ENCODE results near the gene DEFB129. TPM values are rescaled to one million over a fixed set of nuclear protein-coding genes. Genes with fewer than 3 reads are reported as not detected.
"Not testable (repeated sequence)": the region's sequence is repeated elsewhere in the genome, so short reads cannot be mapped to it uniquely, and the experiment has no call there.

Gene DEFB129
- polyA plus RNA-seq, 12 donors, result not detected

DNA sequence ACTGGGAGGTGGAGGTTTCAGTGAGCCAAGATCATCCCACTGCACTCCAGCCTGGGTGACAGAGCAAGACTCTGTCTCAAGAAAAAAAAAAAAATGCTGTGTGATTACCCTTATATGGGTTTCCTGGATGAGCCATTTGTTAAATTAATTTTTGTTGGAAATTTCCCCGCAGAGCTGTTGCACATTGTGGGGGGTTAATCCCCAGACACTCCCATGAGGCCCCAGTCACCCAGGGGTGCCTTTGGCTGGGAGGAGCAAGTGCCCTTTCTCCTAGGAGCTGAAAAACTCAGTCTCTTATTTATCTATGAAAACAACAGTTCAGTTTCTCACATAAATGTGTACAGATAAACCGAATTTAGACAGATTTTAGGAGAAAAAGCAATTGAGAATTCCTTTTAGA lies 25.7 kb downstream of the DEFB129 start:
- no peak for DNase-seq

DNA sequence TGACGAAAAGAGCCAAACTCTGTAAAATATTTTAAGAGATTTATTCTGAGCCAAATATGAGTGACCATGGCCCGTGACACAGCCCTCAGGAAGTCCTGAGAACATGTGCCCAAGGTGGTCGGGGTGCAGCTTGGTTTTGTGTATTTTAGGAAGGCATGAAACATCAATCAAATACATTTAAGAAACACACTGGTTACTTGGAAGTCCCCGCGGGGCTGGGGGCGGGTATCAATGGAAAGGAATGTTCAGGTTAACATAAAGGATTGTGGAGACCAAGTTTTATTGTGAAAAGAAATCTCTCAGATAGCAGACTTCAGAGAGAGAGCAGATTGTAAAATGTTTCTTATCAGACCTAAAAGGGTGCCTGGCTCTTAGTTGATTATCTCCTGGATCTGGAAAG lies 26.4 kb downstream of the DEFB129 start:
- DNase-seq, result not testable (repeated sequence)

DNA sequence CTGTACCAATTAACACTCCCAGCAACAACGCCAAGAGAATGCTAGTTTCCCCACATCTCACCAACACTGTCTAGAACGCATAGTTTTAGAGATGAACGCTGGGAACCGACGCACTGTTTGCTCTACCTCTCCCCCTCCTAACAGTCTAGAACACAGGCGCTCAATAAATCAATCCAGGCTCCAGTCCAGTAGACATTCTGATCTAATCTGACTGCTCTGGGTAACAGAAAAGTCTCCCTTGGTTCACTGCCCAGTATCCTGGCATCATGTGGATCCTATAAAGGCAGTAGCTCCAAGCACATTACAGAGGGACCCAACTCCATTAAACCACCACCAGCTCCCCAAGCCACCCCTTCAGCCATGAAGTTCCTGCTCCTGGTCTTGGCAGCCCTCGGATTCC lies 30.4 kb downstream of the DEFB129 start, which contains the start of gene DEFB132:
Gene DEFB132, plus strand, starts transcription at position 306 of the 400 bp plus-strand sequence. Its CDS starts 55 bp downstream, at position 361.
- no peak for DNase-seq

DNA sequence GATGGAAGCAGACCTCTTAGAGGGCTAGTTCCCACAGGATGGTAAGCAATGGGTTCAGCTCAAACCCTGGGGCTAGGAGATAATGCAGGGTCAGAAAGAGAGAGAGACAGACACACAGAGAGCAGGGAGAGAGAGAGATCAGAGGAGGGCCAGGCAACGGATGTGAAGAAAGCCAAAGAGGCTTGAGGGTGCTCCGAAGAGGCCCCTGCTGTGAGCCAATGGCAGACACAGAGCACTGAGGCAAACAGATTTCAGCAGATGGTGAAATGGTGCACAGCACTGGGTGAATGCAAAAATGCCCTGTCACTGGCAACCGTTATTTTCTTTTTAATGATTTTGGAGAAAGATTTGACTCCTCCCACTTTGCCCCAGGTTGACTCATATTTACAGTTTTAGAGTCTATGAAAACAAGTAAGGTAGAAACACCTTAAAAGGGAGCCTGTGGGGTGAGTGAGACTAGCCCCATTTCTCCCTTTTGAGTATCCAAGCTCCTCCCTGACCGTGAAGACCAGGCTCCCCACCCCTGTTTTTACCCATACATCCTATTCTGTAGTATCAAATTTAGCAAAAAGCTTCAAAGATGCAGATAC lies 31.3 kb downstream of the DEFB129 start:
- DNase-seq, result no peak

DNA sequence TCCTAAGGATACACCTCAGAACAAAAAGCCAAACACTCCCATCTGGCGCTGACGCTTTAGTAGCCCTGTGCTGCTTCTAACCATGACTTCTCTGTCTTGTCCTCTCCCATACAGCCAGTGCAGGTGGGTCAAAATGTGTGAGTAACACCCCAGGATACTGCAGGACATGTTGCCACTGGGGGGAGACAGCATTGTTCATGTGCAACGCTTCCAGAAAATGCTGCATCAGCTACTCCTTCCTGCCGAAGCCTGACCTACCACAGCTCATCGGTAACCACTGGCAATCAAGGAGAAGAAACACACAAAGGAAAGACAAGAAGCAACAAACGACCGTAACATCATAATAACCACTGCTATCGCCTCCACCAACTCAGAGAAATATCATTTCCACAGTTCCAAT lies 31.9 kb downstream of the DEFB129 start:
- DNase-seq, result no peak

DNA sequence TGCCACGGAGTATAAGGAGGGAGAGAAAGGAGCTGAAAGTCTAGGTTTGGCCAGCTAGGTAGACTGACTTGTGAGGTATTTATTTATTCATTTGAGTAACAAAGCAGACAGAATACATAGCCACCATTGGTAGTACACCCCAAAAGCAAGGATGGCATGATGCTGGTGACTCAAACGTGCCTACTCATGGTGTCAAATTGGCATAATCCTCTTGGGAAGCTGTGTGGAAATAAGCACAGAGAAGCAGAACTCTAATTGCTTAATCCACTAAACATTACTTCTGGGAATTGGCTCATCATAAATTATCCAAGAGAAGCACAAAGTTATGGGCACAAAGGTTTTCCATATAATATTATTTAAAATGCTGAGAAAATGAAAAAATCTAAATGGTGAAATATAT lies 32.9 kb downstream of the DEFB129 start:
- DNase-seq, result no peak

DNA sequence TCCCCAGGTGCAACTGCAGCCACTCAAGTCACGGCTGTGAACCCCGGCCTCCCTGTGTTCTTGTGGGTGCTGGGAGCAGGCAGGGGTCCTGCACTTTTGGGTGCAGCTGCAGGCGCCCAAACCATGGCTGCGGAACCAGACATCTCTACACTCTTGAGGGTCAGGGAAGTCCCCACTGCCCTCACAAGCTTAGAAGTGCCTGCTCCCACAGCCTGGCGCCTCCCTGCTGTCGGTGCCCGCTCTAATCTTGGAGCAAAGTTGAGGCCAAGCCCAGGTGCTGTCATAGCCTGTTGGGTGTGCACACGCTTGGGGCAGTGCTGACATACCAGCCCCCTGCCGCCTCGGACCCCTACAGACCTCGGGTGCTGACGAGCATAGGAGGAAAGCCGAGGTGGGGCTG lies 36.6 kb downstream of the DEFB129 start:
- no peak for DNase-seq

DNA sequence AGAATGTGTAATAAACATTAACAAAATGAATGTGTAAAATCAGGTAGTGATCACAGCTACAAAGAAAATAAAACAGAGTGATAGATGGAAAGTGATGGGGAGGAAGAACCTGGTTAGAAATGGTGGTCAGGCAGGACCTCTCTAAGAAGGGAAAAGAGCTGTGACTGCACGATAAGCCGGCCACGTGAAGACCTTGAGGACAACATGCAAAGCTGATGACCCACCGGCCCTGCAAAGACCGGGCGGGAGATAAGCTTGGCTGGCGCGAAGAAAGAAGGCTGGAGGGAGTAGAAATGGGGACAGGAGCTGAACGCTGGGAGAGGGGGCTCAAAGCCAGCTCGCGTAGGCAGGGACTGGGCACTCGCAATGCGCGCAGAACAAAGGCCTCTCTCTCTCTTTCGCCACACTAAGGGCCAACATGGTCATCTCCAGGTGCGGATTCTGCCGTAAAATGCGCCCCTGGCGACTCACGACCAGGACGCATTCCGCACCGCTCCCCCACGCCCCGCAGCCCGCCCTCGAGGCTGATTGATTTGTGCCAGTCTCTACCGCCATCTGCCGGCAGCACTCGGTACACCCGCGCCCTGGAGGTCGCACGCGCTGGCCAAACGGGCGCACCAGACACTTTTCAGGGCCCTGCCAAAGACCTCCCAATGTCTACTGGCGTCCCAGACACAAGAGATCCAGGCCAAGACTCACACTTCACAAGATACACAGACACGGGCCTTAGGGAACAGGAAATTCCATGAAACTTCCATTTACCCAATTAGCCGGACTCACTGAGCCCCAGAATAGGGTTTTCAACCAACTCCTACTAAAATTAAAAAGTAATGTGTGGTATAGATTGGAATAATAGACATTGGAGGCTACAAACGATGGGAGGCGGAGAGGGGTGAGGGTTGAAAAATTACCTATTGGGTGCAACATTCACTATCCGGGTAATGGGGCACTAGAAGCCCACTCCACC lies 39.8 kb downstream of the DEFB129 start:
- peak; percentile 86 for DNase-seq

DNA sequence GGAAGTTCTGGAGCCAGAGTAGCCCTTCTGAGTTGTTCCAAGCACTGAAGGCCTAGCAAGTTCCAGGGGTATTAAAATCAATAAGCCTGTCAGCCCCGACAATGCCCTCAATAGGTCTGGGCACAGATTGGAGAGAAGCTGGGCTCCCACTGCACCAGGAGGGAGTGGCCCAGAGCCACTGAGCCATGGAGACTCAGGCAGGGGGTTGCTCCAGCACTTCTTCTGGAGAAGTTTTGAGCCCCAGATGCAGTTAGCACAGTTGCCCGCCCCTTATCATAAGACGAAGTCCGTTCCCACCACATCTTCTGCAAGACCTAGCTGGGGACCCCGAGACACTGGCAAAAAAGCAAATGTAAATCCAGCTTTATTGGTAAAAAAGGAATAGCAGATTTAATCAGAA lies 43.5 kb downstream of the DEFB129 start:
- DNase-seq, result no peak

DNA sequence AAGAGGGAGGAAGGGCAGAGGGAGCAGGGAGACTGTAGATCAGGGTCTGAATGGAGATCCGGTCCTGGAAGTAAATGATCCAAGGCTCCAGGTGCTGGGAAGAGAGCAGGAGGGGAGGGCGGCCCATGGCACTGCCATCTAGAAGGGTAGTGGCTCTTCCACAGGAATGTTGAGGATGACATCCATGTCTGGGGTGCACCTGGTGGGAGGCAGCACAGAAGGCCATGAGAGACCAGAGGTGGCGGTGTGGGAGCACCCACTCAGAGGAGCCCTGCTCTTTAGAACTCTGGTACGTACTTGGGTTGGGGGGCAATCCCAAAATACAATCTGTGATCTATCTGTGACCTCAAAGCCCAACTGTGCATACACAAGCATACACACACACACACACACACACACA lies 44.0 kb downstream of the DEFB129 start:
- no peak for DNase-seq

DNA sequence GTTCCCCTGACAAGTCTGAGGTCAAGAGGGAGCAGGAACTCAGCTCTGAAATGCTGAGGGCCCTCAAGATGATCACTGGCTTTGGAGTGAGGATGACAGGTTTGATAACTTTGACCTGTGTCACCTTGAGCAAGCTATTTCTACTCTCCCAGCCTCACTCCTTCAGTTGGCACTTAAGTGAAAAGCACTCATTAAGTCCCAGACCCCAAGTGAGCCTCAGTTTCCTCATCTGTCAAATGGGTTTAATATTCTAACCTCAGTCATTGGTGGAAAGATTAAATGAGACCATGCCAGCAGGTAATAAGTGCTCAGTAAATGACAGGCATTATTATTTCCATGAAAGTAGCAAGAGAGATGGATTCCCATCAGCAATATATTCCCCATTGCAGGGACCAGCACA lies 44.5 kb downstream of the DEFB129 start:
- DNase-seq, result no peak

DNA sequence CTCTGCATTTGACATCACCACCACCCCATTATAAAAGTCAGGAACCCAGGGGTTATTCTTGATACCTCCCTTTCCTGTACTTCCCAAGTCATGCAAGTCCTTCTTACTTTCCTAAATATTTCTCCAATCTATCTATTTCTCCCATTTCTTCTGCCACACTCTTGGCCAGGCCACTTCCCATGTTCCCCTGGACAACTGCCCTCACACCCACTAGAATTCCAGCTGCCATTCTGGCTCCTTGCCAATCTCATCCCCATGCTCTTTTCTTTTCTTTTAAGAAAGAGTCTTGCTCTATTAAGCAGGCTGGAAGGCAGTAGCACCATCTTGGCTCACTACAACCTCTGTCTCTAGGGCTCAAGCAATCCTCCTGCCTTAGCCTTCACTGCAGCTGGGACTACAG lies 45.7 kb downstream of the DEFB129 start:
- DNase-seq, result no peak

DNA sequence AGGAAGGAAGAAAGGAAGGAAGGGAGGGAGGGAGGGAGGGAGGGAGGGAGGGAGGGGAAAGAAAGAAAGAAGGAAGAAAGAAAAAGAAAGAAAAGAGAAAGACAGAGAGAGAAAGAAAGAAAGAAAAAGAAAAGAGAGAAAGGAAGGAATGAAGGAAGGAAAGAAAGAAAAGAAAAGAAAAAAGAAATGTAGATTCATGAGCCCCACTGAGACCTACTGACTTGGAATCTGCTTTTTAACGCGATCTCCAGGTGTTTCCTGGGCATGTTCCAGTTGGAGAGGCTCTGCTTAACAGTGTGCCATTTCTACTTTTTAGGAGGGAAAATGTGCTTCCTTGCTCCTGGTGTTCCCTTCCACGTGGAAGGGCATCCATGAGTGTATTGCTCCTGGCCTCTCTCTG lies 46.8 kb downstream of the DEFB129 start:
- DNase-seq, result no peak

DNA sequence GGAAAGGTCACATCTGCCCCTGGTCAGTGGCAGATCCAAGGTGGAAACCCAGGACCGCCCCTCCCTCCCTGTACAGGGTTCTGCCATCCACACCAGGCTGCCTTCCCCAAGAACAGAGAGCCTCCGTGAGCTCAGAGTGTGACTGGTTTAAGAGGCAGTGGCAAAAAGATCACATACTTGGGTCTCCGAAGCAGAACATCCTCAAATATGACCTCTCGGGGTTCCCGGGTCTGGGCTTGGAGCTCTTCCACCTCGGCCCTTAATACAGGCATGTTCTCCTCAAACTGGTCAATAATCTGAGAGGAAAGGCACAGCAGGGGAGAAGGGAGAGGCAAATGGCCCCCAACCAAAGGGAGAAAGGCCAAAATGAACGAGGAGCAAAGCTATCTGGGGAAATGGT lies 48.7 kb downstream of the DEFB129 start:
- DNase-seq, result no peak

DNA sequence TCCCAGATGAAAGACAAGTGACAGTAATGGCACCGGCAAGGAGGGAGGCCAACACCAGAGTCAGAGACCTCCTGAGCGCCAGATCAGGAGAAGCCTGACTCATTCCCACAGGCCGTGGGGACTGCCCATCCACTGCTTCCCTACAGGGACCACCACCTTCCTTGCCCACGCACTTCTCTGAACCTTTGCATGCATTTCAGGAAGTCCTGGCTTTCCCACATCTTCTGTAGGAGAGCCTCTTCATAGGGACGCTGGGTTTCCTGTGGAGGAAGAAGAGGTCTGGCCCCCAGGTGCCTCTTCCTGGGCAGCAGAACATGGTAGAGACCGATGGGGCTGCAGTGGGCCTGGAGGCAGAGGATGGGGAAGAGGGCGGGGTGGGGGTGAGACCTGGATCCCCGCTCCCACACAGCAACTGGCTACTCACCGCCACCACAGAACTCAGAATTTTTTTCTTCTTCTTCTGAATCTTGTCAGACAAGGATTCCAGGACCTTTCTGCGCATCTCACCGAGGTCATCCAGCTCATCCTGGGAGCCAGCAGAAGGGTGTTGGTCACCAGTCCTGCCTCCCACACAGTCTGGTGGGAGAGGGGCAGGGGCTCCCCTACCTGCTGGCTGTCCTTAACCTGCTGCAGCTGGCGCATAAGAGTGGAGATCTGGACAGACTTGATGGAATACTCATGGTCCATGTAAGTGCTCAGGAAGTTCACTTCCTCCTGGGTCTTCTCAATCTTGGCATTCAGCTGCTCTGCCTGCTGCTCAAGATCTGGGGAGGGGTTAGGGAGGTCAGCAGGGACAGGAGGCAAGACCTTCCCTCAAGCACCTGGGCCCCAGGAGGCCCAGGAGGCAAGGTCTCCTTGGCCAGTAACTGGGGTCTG lies 49.8 kb downstream of the DEFB129 start:
- no peak for DNase-seq

DNA sequence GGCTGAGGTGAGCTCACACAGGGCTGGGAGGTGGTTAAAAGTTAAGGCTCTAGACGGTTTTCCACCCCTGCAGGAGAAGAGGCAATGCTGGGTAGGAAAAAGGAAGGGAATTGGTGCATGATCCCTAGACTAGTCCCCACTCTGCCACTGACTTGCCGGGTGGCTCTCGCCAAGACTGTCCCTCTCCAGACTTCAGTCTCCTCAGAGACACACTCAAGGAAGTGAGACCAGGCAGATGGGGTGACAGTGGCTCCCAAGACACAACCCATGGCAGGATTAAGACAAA lies 50.4 kb downstream of the DEFB129 start:
- no peak for DNase-seq

DNA sequence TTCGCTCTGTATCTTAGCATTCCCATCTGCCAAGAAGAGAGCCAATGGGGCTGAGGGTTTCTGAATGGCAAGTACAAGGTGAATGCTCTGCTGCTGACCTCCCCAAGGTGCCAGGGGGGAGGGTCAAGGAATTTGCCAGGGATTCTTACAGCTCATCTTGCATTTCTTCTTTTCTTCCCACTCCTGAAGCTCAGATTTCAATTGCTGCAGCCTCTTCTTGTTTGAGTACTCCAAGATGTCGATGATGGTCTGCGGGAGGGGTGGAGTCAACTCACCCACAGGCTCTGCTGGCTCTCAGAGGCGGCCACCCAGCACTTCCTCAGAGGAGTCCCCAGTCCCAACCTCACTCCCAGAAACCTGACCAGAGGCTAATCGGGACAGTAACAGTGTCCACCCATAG lies 51.1 kb downstream of the DEFB129 start:
- no peak for DNase-seq

DNA sequence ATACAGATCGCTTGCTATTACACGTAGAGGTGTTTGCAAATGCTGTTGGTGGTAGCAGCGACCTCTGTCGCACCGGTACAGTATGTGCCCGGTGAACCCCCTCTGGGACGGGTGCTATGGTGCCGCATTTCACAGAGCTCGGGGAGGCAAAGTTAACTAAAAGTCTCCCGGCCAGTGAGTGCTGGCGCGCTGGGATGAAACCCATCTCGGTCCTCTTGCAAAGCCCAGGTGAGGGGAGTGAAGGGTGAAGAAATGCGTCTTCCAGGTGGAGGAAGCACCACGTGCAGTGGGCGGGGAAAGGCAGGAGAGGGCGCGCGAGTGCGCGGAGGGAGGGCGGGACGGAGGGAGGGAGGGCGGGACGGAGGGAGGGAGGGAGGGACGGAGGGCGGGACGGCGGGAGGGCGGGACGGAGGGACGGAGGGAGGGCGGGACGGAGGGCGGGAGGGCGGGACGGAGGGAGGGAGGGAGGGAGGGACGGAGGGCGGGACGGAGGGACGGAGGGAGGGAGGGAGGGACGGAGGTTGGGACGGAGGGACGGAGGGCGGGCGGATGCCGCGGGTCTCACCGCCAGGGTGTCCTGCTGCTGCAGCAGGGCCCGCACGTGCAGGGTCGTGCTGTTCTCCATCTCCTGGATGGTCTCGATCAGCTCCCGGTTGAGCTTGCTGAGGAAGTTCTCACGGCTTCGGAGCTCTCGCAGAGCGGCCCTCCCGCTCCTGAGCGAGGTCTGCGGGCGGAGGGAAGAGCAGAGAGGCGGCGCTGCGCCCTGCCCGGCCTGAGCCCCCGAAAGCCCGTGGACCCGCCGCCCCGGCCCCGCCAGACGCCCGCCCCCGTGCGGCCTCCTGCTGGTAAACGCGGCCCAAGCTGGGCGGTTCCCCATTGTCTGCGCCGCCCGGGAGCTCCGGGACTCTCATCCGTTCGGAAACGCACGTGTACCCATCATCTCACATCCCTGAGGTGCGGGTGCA lies 51.8 kb downstream of the DEFB129 start:
- peak; percentile 75 for DNase-seq
